NCI-H1436 (cell line): ENCODE data around the gene CAMK2A.
A peak's percentile ranks its signal among the peaks of the same experiment; 100 is the strongest.

Experiments
- DNase-seq: peaks from one replicate; lab custom pipeline; 2025; lab: John Stamatoyannopoulos, UW

The CAMK2A gene

GRCh38 chr5:150289551-150290390 lies at the start of gene CAMK2A:
TSS of gene CAMK2A (minus strand) at chr5:150289773. CDS start at chr5:150289625, 148 bp downstream.
- peak; percentile 83 for DNase-seq

DNA sequence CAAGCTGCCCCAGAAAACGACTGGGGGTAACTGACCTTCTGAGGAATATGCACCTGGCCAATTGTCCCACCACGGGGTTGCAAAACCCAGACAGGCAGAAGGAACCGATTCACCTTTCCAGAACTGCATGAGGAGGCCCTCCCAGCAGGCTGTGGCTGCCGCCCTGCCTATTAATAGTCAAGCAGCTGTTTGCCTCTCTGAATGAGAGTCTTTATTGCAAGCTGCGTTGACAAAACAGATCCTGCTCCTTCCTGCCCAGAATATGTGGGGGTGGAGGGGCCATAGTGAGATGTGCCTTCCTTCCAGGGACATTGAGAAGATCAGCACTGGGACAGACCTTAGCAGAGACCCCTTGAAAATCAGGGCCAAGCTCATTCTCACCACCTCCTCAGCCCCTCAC lies 49.6 kb upstream of the CAMK2A start:
- DNase-seq, result no peak

DNA sequence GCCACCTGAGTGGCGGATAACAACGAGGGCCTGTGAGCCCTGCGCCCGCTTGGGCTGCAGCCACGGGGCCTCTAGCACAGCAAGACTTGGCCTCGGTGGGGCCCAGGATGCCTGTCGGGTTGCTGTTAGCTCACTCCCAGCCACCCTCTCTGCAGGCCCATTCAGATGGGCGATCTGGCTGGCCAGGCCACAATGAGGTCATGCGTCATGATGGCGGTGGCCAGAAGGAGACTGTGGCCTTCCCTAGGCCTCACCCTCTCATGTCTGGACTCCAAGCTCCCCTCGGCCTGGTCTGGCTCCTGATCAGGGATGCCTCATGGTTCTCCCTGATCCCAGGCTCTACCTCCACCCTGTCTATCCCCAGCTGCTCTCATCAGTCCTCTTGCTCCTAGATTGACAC lies 49.0 kb upstream of the CAMK2A start:
- DNase-seq, result no peak

- DNase-seq, result no peak
These were observed 46.2 kb upstream of the CAMK2A start for GRCh38 chr5:150335778-150336177.

GRCh38 chr5:150333400-150333799 lies 43.8 kb upstream of the CAMK2A start:
- DNase-seq, result no peak

- DNase-seq, result no peak
These were observed 40.6 kb upstream of the CAMK2A start for GRCh38 chr5:150329881-150330876.

DNA sequence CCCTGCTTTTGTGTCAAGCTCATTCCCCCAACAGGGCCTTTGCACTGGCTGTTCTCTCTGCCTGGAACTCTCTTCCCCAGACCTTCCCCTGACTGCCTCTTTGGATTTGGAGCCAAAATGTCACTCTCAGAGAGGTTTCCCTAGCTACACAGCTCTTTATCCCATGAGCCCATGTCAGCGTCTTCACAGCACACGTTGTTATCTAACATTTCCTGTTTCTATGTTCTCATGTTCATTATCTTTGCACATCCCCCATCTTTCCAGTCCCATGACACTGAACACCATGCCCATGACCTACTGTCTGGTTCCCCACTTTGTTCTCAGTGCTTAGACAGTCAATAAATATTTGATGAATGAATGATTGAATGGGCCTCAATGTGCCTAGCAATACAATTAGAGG lies 39.5 kb upstream of the CAMK2A start:
- DNase-seq, result no peak

DNA sequence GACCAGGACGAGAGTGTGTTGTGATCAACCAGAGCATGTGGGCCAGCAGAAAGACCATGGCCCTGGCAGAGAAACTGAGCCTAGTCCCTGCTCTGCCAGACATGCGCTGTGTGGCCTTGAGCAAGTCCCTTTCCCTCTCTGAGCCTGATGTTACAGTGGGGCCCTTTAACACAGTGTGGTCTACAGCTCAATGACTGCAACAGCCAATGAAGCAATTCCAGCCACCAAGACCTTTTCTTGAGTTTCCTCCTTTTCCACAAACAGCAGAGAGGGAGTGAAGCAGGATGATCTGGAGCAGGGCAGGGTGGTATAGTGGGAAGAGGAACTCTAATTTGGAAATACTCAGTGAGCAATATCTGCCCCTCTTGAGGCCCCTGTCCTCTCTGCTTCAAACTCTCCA lies 38.9 kb upstream of the CAMK2A start:
- DNase-seq, result no peak

DNA sequence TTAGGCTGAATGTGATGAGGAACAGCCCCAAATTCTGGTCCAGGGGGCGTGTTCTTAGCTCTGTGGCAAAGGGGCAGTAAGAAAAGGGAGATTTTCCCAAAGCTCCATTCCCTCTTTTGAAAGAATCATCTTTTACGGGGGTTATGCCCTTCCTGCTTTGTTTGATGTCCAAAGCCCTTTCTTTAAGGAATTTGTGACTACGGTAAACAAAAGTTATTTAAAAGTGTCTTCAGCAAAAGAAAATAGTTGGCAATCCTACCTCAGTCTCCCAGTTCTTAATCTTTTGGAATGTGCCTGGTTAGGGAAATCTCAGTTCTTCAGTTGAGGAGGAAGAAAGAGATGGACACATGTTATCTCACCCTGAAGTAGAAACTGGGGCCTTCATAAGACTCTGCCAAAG lies 37.6 kb upstream of the CAMK2A start:
- DNase-seq, result no peak

DNA sequence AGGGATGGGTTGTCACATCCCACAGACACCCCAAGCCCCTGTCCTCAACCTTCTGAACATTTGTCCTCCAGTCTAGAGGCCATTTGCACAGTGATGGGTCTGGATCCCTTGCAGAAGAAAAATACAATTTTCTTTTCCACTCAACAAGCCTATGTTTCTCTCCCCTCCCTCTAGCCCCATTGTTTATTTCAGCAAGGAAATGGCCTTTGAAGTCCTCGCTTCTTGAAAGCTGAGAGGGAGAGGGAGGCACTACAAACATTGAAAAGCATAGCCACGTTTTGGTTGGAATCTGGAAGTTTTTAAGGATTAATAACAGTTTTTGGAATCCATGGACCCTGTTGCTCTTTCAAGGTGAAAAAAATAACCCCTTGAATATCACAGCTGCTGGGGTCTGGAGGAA lies 37.1 kb upstream of the CAMK2A start:
- no peak for DNase-seq

- no peak for DNase-seq
These were observed 35.9 kb upstream of the CAMK2A start for GRCh38 chr5:150325426-150325825.

DNA sequence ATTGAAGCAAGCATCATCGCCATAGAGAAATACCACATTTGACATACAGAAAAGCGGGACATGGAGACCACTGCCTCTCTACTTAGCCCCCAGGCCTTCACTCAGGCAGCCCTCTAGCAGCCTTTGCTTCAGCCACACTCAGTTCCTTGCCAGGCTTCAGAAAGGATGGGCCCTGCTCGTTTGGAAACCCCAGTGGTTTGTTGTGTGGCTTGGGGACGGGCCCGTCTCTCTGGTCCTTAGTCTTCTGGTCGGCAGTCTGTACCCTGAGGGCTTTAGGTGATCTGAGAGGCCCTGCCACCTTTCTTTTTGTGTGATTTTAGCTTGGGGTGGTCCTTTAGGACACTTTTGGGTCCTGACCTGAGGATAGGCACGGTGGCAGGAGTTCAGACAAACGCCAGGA lies 34.2 kb upstream of the CAMK2A start:
- DNase-seq, result no peak

- no peak for DNase-seq
These were observed 33.5 kb upstream of the CAMK2A start for GRCh38 chr5:150323092-150323491.

GRCh38 chr5:150322202-150322601 lies 32.6 kb upstream of the CAMK2A start:
- DNase-seq, result no peak

DNA sequence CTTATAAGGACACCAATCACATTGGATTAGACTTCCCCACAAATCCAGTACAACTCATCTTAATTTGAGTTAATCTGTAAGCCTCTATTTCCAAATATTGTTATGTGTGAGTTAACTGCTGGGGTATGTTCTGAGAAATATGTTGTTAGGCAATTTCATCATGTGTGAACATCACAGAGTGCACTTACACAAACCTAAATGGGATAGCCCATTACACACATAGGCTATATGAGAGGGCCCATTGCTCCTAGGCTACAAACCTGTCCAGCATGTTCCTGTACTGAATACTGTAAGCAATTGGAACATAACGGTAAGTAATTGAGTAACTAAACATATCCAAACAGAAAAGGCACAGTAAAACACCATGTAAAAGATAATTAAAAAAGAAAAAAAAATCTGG lies 32.2 kb upstream of the CAMK2A start:
- no peak for DNase-seq

DNA sequence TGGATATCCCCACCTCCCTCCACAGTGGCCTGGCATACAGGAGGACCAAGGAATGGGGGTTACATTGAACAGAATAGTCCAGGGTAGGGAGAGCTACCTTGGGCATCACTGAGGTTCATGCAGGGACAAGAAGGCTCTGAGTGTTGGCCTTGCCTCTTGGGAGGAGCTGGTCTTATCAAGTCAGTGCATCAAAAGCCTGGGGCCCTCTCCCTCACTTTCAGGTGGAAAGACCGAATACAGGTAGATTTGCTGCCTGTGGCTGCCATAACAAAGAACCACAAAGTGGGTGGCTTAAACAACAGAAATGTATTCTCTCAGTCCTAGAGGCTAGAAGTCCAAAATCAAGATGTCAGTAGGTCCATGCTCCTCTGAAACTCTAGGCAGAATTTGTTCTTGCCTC lies 31.6 kb upstream of the CAMK2A start:
- no peak for DNase-seq

DNA sequence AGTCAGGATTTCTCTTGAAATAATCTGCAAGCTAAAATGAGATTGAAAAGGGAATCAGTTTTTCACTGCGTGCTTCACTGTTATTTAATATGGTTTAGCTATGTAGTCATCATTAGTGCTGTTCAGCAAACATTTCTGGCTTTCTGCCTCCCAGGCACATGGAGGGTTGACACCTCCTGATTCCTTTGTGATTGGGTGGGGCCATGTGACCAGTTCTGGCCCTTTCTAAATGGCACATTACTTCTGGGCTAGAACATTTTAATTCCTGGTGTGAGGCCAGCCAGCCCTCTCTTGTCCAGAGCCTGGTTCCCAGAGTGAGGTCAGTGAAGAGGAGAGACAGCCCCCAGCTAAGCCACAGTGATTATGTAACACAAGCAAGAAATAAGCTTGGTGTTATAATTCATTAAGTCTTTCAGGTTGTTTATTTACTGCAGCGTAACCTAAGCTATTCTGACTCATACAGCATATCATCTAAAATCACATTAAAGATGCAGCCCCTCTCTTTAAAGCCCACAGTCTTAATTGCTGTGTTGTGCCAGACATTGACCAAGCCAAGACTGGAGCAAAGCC lies 30.6 kb upstream of the CAMK2A start:
- DNase-seq, result no peak

GRCh38 chr5:150319484-150319790 lies 29.9 kb upstream of the CAMK2A start:
- no peak for DNase-seq

- no peak for DNase-seq
These were observed 29.3 kb upstream of the CAMK2A start for GRCh38 chr5:150318613-150319483.

GRCh38 chr5:150317048-150318003 lies 27.8 kb upstream of the CAMK2A start:
- no peak for DNase-seq

DNA sequence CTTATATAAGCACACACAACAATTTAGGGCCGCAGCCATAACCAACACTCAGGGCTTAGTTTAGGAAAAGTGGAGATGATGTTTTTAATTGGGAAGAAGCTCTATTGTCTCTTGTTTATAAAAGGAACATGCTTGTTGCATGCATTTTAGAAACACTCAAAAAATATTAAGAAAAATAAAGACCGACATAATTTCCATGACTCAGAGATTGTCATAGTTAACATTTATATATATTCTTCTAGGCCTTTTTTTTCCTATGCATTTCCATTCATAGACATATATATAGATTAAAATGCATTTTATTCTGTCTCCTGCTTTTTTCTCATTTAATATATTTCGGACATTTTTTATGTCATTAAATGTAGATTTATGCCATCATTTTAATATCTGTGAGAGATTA lies 26.7 kb upstream of the CAMK2A start:
- no peak for DNase-seq
